HK-2 (cell line): ENCODE data around the gene LARGE2.

ENCODE experiments used
- DNase-seq: peaks from one replicate; pipeline ENCODE4 v3.0.0-alpha.2; 2018; ENCODE audit not compliant: unreplicated experiment

Gene LARGE2

GRCh38 chr11:45915446-45915845 is 7.0 kb upstream of the LARGE2 start:
- no peak for DNase-seq

GRCh38 chr11:45917286-45917622 is 5.2 kb upstream of the LARGE2 start:
- no peak for DNase-seq

- DNase-seq, result peak; percentile 93
Measured at GRCh38 chr11:45917623-45918330, 4.7 kb upstream of the LARGE2 start, which contains the start of gene PEX16. PEX16 (minus strand) TSS chr11:45917877; CDS start chr11:45917811, 66 bp downstream.

- peak; percentile 71 for DNase-seq
Measured at GRCh38 chr11:45918331-45918941, 4.0 kb upstream of the LARGE2 start.

GRCh38 chr11:45918962-45919675 is 3.3 kb upstream of the LARGE2 start:
- DNase-seq, result no peak

DNA sequence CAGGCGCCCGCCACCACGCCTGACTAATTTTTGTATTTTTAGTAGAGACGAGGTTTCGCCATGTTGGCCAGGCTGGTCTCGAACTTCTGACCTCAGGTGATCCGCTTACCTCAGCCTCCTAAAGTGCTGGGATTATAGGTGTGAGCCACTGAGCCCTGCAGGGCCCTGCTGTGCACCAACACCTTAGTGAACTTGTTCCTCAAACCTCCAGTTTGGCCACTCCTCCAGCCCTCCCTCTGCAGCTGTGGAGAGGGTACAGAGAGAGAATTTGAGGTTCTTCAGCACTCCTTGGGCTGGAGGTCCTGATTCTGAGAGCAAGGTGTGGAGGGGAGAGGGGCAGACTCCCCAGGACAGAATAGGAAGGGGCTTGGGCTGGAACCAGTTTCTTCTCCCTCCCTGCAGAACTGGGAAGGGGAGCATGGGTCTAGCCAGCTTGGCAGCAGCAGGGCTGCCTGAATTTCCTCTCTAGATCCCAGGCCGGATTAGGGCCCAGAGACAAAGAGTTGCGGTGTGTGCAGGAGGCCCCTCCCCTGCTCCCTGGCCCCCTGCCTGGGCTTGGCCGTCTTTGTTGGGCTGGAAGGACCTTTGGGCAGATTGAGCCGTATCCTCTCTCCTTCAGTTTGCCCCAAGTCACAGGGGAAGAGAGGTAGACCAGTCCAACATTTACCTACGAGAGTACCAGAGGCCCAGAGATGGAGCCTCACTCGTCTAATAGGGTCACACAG is 2.5 kb upstream of the LARGE2 start:
- DNase-seq, result no peak

- no peak for DNase-seq
Measured at GRCh38 chr11:45920531-45921477, 1.7 kb upstream of the LARGE2 start.

DNA sequence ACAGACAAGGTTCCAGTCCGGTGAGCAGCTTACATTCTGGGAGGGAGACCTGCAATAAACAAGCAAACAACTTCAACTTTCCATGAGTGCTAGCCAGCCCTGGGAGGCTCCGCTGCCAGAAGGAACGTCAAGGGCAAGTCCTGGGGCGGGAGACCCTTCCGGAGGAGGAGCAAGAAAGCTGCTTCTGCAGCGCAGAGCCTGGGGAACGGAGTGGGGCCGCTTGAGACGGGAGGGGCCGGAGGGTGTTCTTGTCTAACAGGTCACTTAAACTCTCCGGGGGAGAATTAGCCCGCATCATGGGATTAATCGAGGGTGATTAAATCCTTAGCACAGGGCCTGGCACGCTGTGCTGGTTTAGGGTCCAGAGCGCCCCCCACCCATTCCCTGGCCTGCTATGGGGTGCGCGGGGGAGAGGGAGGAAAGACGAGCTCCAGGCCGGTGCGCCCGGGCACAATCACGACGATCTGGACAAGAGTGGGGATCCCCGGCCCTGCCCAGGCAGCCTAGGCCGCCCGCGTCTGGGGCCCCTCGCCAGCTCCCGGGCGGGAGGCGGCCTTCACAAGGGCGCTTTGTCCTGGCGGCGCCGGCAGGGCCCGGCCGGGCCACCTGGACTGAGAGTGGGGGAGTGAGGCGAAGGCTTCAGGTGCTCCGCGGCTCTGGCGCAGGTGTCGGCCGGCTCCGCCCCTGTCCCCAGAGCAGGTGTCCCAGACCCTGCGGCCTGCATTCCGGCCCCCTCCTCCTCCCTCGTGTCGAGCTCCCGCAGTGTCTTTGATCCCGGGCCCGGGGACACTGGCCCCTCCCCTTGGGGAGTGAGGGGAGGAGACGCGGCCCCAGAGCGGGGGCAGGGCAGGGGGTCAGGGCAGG is 663 bp upstream of the LARGE2 start:
- DNase-seq, result no peak

DNA sequence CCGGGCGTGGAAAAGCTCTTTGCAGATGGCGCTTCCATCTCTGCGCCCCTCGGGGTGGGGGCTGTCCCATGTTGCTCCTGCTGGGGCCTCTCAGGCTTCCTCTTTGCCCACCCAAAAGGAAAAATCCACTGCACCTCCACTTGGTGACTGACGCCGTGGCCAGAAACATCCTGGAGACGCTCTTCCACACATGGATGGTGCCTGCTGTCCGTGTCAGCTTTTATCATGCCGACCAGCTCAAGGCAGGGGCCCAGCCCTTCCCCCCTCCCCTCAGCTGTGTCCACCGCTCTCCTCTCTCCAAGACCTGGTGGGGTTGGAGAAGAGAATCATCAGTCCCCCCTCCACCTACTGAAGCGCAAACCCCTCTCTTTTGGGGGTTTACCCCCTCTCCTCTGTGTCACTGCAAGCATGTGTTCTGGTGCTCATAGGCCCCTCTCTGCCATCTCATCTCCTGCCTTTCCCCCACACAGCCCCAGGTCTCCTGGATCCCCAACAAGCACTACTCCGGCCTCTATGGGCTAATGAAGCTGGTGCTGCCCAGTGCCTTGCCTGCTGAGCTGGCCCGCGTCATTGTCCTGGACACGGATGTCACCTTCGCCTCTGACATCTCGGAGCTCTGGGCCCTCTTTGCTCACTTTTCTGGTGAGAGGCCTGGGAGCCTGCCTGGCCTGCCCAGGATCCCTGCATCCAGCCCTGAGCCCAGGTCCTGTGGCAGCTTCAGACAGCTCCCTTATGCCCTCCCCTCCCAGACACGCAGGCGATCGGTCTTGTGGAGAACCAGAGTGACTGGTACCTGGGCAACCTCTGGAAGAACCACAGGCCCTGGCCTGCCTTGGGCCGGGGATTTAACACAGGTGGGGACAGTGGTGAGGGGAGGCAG is 1.8 kb downstream of the LARGE2 start:
- no peak for DNase-seq

GRCh38 chr11:45924927-45925326 is 2.5 kb downstream of the LARGE2 start:
- no peak for DNase-seq

GRCh38 chr11:45925550-45925949 is 3.1 kb downstream of the LARGE2 start:
- no peak for DNase-seq

GRCh38 chr11:45926001-45926401 is 3.5 kb downstream of the LARGE2 start:
- DNase-seq, result no peak

DNA sequence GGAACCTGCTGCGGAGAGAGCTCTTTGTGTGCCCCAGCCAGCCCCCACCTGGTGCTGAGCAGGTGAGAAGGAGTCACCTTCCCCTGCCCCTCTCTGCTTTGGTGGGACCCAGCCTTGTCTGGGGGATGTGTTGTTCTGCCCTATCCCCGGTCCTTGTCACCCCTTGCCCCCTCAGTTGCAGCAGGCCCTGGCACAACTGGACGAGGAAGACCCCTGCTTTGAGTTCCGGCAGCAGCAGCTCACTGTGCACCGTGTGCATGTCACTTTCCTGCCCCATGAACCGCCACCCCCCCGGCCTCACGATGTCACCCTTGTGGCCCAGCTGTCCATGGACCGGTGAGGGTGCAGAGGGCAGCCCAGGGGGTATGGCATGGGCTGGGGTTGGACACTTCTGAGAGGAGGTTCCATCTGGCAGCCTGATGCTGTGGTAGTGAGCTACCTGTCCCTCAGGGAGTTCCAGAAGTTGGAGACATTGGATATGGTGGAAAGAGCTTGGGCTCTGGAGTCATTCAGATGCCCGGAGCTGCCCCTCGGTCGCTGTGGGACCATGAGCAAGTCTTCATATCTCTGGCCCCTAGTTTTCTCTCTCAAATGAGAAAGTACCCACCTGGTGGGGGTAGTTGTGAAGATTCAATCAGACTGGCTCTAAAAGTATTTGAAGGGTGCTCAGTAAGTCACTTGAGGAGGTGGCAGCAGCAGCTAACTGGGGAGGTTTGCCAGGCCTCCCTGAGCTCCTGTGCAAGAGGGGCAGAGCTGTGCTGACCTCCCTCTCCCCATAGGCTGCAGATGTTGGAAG is 4.3 kb downstream of the LARGE2 start:
- no peak for DNase-seq

DNA sequence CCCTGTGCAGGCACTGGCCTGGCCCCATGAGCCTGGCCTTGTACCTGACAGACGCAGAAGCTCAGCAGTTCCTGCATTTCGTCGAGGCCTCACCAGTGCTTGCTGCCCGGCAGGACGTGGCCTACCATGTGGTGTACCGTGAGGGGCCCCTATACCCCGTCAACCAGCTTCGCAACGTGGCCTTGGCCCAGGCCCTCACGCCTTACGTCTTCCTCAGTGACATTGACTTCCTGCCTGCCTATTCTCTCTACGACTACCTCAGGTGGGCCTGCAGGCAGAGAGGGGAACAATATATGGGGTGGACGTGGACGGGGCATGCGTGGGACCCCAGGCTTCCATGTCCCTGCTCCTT is 4.9 kb downstream of the LARGE2 start:
- DNase-seq, result no peak

DNA sequence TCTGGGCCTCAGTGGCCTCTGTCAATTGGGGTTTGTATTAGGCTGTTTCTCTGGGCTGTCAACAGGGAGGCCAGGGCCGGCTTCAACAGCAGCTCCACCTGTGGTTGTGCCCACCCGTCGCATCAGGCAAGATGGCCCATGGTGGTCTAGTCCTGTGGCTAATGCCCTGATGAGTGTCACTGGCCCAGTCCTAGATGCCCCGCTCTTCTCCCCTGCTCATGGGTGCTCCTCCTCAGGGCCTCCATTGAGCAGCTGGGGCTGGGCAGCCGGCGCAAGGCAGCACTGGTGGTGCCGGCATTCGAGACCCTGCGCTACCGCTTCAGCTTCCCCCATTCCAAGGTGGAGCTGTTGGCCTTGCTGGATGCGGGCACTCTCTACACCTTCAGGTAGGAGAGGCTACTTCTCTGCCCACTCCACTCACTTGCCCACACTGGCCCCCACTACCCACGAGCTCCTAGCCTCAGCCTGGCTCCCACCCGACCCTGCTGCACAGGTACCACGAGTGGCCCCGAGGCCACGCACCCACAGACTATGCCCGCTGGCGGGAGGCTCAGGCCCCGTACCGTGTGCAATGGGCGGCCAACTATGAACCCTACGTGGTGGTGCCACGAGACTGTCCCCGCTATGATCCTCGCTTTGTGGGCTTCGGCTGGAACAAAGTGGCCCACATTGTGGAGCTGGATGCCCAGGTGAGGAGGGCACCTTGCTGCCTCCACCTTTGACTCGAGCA is 5.4 kb downstream of the LARGE2 start:
- no peak for DNase-seq

GRCh38 chr11:45928535-45929215 is 6.2 kb downstream of the LARGE2 start:
- DNase-seq, result no peak

DNA sequence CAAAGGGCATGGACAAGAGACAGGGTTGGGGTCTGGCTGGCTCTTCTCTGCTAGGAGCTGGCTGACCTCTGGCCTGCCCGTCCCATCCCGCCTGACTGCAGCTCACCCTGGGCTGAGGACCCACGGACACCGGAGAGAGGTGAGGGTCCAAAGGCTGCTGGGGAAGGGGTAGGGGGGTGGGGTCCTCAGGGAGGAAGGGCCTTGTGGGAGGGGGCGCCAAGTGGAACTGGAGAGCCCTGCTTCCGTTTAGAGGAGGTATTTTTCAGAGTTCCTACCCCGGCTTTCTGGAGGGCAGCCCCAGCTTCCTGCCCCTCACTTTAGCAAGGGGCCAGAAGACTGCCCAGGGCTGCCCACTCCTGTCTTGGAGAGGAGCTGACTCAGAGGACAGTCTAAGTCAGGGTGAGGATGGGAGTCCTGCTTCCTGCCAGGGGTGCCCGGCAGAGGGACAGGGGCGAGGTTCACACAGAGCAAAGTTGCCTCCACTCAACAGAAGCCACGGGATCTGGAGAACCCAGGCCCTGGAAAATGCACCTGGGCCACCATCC is 7.1 kb downstream of the LARGE2 start:
- DNase-seq, result no peak
